Left ventricle myocardium inferior (tissue), 1 donor: ENCODE data around the gene SNX8. TPM values are rescaled to one million over a fixed set of nuclear protein-coding genes. Genes with fewer than 3 reads are reported as not detected.
"Not testable (repeated sequence)": the region's sequence is repeated elsewhere in the genome, so short reads cannot be mapped to it uniquely, and the experiment has no call there.

Experiments
- DNase-seq: peaks from one replicate; pipeline ENCODE4 v3.0.0-alpha.2; 2020
- H3K27ac ChIP-seq: fragments of 200-600 bp; replicated peaks from 2 replicates; pipeline ENCODE4 v1.8.0; 2021
- H3K27me3 ChIP-seq: fragments of 200-600 bp; 2 replicates; pipeline ENCODE4 v1.8.0; 2021; ENCODE audit warnings: low read depth
- H3K36me3 ChIP-seq: fragments of 200-600 bp; 2 replicates; pipeline ENCODE4 v1.8.0; 2021
- H3K4me1 ChIP-seq: fragments of 200-600 bp; 2 replicates; pipeline ENCODE4 v1.8.0; 2021
- H3K4me3 ChIP-seq: fragments of 200-600 bp; 2 replicates; pipeline ENCODE4 v1.8.0; 2021; ENCODE audit warnings: mild to moderate bottlenecking, moderate library complexity
- H3K9me3 ChIP-seq: fragments of 200-600 bp; replicated peaks from 2 replicates; pipeline ENCODE4 v1.8.0; 2021
- intact Hi-C: fragments of 100-400 bp; cut with micrococcal nuclease; formaldehyde crosslinking; loops from one replicate; pipeline ENCODE4 v1.11.0; 2022
- total RNA-seq: library from RNA; stranded (reverse); fragmentation: NEBNext Ultra II Directional; extraction: Animal tissue kit (Norgen Biotek cat#: 25700); gene quantifications from one replicate; pipeline ENCODE4 v1.2.1, GENCODE V29; 2021
- TF ChIP-seq, protein P1 (sequence below): fragments of 200-600 bp; IDR thresholded peaks from 2 replicates; pipeline ENCODE4 v1.8.0; 2021; ENCODE audit warnings: antibody characterized with exemption, mild to moderate bottlenecking, borderline replicate concordance
- donor health status: DM: no; HTN: yes; CAD: no; lungs with severe emphysema.

SNX8 gene
- total RNA-seq, 1 donor from 2014 or later, result 16.8 TPM

DNA sequence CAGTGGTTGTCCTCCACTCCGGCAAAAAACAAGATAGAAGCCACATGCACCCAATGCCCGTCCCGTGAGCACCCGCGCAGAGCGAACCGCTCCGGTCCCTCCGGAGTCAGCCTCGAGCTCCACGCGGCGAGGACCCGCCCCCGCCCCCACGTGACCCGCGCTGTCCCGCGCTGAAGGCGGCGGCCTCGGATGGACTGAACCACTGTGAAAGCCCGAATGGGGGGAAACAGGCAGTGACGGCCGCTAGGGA lies 39.6 kb upstream of the SNX8 start:
- TF ChIP-seq, protein P1, sequence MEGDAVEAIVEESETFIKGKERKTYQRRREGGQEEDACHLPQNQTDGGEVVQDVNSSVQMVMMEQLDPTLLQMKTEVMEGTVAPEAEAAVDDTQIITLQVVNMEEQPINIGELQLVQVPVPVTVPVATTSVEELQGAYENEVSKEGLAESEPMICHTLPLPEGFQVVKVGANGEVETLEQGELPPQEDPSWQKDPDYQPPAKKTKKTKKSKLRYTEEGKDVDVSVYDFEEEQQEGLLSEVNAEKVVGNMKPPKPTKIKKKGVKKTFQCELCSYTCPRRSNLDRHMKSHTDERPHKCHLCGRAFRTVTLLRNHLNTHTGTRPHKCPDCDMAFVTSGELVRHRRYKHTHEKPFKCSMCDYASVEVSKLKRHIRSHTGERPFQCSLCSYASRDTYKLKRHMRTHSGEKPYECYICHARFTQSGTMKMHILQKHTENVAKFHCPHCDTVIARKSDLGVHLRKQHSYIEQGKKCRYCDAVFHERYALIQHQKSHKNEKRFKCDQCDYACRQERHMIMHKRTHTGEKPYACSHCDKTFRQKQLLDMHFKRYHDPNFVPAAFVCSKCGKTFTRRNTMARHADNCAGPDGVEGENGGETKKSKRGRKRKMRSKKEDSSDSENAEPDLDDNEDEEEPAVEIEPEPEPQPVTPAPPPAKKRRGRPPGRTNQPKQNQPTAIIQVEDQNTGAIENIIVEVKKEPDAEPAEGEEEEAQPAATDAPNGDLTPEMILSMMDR, result no peak
- Histone ChIP-seq H3K9me3 (no peaks in the 10 kb centered on the region), H3K27me3 (no peaks in the 10 kb centered on the region), H3K27ac (peak overlapping the region; percentile 99), H3K4me3 (peak overlapping the region; percentile 99), H3K36me3 (peaks cover 13% of the 10 kb centered on the region), H3K4me1 (peaks cover 49% of the 10 kb centered on the region)
- intact Hi-C loops, result no loop called here
- DNase-seq, result peak; percentile 91

DNA sequence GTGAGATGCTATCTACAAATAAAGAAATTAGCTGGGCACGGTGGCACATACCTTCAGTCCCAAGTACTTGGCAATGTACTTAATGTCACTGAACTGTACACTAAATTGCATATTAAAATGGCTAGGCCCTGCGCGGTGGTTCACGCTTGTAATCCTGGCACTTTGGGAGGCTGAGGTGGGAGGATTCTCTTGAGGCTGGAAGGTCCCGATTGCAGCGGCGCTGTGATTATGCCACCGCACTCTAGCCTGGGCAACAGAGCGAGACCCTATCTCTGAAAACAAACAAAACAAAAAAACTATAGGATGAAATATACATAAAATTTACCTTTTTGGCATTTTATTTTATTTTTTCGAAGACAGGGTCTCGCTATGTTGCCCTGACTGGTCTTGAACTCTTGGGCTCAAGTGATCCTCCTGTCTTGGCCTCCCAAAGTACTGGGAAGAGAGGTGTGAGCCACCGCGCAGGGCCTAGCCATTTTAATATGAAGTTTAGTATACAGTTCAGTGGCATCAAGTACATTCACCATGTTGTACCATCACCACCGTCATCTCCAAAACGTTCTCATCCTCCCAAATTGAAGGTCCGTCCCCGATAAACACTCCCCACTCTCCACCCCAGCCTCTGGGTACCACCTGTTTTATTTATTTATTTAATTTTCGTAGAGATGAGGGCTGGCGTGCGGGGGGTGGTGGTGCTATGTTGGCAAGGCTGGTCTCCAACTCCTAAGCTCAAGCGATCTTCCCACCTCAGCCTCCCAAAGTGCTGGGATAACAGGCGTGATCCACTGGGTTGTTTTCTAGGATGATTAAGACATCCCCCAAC lies 39.1 kb upstream of the SNX8 start:
- DNase-seq, result no peak
- Histone ChIP-seq H3K4me1 (peaks cover 43% of the 10 kb centered on the region), H3K27me3 (no peaks in the 10 kb centered on the region), H3K9me3 (no peaks in the 10 kb centered on the region), H3K27ac (peak overlapping the region; percentile 99), H3K36me3 (peaks cover 9% of the 10 kb centered on the region), H3K4me3 (peak overlapping the region; percentile 99)
- TF ChIP-seq, protein P1, result no peak
- intact Hi-C loops, result no loop called here

DNA sequence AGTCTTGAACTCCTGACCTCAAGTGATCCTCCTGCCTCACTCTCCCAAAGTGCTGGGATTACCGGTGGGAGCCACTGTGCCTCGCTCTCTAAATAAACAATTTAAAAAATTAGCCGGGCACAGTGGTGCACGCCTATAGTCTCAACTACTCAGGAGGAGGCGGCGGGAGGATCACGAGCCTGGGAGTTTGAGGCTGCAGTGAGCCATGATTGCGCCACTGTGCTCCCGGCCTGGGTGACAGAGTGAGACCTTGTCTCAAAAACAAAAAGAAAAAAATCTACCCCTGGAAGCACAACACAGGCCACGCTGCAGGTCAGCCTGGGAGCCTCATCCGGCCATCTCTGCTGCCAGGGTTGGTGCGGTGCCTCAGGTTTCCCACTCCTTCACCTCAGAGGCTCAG lies 36.6 kb upstream of the SNX8 start:
- TF ChIP-seq, protein P1, result no peak
- Histone ChIP-seq H3K27me3 (no peaks in the 10 kb centered on the region), H3K4me1 (peaks cover 19% of the 10 kb centered on the region), H3K9me3 (no peaks in the 10 kb centered on the region), H3K36me3 (no peaks in the 10 kb centered on the region), H3K4me3 (no peak overlapping the region), H3K27ac (no peak overlapping the region)
- DNase-seq, result no peak
- intact Hi-C loops, result no loop called here

DNA sequence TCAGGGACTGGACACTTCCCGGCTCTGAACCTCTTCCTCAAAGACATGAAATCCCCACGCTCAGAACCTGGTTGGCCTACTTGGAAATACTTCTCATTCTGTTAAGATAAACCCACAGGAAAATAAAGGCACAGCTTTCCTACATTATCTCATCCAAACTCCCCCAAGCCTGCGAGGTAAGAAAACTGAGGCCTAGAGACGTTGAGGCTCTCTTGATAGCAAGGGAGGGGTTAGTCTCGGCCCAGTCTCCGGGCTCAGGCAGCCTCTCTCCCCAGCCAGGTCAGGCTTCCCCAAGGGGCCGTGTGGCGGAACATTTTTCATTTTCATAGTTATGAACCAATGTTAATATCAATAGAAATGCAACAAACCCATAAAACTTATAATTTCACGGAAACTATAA lies 35.8 kb upstream of the SNX8 start:
- Histone ChIP-seq H3K27me3 (no peaks in the 10 kb centered on the region), H3K27ac (no peak overlapping the region), H3K36me3 (no peaks in the 10 kb centered on the region), H3K4me3 (no peak overlapping the region), H3K9me3 (no peaks in the 10 kb centered on the region), H3K4me1 (peaks cover 11% of the 10 kb centered on the region)
- TF ChIP-seq, protein P1, result no peak
- DNase-seq, result no peak
- intact Hi-C loops, result no loop called here

DNA sequence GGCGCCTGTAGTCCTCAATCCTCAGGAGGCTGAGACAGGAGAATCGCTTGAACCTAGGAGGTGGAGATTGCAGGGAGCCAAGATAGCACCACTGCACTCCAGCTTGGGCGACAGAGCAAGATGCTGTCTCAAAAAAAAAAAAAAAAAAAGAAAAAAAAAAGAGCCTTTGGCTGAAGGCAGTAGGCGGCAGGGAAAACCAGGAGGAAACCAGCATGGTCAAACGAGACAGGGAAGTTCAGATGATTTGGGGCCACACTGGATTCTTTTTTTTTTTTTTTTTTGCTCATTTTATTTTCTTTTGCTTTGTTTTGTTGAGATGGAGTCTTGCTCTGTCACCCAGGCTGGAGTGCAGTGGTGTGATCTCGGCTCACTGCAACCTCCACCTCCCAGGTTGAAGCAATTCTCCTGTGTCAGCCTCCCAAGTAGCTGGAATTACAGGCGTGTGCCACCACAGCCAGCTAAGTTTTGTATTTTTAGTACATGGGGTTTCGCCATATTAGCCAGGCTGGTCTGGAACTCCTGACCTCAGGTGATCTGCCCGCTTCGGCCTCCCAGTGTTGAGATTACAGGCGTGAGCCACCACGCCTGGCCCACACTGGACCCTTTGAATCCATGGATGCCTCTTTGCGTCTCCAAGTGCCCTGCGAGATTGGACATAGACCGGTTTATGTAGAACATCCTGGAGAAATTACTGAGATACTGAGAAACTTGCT lies 33.3 kb upstream of the SNX8 start:
- Histone ChIP-seq H3K27ac (peak overlapping the region; percentile 49), H3K4me3 (peak overlapping the region; percentile 6)
- intact Hi-C loops, H3K4me1 ChIP-seq, DNase-seq, H3K9me3 ChIP-seq, H3K36me3 ChIP-seq, H3K27me3 ChIP-seq: not testable (repeated sequence)

DNA sequence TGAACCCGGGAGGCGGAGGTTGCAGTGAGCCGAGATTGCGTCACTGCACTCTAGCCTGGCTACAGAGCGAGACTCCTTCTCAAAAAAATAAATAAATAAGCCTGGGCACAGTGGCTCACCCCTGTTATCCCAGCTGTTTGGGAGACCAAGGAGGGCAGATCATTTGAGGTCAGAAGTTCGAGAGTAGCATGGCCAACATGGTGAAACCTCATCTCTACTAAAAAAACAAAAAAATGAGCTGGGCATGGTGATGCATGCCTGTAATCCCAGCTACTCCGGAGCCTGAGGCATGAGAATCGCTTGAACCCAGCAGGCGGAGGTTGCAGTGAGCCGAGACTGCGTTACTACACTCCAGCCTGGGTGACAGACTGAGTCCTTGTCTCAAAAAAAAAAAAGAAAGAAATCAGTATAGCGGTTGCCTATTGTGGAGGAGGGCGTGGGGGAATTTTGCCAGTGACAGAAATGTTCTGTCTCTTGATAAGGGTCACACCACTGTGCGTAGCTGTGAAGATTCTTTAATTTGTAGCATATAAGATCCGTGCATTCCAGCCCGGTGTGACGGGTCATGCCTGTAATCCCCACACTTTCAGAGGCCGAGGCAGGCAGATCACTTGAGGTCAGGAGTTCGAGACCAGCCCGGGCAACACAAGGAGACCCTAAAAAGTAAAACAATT lies 22.5 kb upstream of the SNX8 start:
- intact Hi-C loops, result no loop called here
- Histone ChIP-seq H3K36me3 (no peaks in the 10 kb centered on the region), H3K27ac (no peak overlapping the region), H3K9me3 (no peaks in the 10 kb centered on the region), H3K4me1 (no peaks in the 10 kb centered on the region), H3K4me3 (no peak overlapping the region), H3K27me3 (no peaks in the 10 kb centered on the region)
- TF ChIP-seq, protein P1, result no peak
- no peak for DNase-seq

DNA sequence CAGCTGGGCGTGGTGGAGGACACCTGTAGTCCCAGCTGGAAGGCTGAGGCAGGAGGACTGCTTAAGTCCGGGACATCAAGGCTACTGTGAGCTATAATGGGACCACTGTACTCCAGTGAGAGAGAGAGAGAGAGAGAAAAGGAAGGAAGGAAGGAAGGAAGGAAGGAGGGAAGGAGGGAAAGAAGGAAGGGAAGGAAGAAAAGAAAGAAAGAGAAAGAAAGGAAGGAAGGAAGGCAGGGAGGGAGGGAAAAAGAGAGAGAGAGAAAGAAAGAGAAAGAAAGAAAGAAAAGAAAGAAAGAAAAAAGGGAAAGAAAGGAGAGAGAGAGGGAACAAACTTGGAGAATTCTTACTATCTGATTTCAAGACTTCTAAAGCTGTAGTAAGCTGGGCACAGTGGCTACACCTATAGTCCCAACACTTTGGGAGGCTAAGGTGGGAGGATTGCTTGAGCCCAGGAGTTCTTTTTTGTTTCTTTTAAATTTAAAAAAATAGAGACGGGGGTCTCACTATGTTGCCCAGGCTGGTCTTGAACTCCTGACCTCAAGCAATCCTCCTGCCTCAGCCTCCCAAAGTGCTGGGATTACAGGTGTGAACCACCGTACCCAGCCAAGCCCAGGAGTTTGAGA lies 18.5 kb upstream of the SNX8 start:
- H3K9me3 ChIP-seq, H3K4me1 ChIP-seq, H3K27me3 ChIP-seq, H3K27ac ChIP-seq, DNase-seq, intact Hi-C loops, H3K36me3 ChIP-seq, H3K4me3 ChIP-seq: not testable (repeated sequence)
